HG03439 (cell line): ENCODE data around the gene ELAVL1.

Source experiments
- ATAC-seq: cut with Tn5 transposase; IDR thresholded peaks from one replicate; pipeline ENCODE4 v1.9.1; 2021; ENCODE audit warnings: mild to moderate bottlenecking, moderate library complexity; ENCODE audit not compliant: unreplicated experiment

ELAVL1 gene

DNA sequence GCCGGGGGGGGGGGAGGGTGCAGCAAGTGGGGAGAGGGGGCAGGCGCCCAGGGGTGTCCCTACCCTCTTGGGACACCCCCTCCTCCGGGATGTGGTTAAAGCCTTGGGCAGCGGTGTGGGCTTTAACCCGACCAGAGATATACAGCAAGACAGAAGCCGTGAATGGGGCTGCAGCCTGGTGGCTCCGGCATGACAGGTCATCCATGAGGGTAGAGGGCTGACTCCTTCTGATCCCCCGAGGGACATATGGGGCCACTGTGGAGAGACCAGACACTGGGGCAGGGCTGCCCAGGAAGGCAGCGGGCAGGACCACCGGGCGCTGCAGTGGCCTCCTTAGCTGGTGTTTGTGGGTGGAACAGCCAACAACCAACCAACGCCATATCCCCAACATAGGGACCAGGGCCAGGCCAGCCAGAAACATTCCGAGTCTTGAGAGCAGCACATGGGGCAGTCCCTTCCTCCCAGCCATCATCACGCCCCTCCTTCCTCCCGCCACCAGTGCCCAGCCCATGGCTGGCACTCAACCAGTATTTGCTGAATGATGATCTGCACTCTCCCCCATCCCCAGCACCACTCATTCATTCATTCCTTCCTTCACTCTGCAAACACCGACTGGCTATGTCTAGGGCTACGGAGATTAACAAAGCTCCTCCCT, 18.2 kb downstream of the ELAVL1 start:
- ATAC-seq, result no peak

DNA sequence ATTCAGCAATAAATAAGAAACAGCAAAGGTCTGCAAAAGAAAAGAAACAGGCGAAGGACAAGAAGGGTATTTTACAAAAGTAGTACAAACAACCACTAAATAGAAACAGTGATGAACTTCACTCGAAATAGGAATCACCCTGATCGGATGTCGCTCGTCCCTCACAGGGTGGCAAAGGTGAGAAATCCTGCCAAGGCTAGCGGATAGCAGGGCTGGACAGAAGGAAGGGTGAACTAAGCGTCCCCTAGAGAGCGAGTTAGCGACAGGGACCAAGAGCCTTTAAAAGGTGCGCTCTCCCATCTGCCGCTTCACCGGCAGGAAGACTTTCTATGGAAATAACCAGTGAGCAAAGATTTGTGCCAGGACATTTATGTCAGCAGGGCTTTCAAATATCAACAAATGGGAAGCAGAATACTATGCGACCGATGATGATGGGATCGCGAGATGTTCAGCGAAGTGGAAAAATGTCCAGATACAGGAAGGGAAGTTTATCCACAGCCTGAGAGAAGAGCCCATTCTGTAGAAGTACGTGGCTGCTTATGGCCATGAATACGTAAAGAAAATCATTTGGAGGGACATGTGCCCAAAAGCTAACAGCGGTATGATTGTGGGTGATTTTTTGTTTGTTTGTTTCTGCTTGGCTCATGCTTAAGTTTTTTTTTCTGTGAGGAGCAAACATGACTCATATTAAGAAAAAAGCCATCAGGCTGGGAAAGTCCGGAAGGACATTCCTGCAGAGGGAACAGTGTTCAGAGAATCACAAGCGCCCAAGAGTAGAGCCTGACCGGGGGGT, 18.9 kb downstream of the ELAVL1 start:
- ATAC-seq, result no peak

- no peak for ATAC-seq
Measured at GRCh38 chr19:7985481-7985911, 19.9 kb downstream of the ELAVL1 start.

DNA sequence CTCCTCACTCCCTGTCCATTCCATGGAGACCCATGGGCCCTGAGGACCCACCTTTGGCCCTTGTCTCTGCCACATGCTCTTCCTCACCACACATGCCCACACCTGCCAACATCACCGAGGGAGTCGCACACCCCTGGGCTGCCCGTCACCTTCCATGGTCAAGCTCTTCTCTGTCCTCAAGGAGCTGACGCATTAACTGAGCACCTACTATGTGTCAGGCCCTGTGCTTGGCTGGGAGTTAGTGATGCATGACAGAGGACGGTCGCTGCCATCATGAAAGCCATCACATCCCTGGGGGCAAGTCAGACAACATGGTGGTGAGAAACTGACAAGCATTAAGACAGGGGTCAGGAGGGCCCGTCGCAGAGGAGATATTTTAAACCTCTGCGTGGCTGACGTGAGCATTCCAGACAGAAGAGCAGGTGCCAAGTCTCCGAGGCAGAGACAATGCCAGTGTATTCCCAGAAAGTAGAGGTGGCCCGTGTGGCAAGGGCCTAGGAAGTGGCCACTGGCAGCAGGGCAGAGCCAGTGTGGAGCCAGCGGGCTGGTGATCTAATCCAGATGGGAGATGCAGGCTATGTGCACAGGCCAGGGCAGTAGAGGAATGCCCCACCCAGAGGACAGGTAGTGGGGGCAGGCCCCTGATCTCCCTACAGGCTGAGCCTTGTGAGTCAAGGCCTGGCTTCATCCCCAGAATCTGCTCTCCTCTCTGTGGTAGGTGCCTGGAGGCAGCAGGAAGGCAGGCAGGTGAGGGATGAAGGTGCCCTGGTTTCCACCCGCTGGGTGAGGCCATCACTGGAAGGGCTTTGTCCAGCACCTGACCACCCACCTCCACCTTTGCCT, 21.2 kb downstream of the ELAVL1 start:
- ATAC-seq, result no peak

GRCh38 chr19:7983286-7983950, 22.0 kb downstream of the ELAVL1 start:
- no peak for ATAC-seq

GRCh38 chr19:7982651-7983099, 22.8 kb downstream of the ELAVL1 start:
- no peak for ATAC-seq

DNA sequence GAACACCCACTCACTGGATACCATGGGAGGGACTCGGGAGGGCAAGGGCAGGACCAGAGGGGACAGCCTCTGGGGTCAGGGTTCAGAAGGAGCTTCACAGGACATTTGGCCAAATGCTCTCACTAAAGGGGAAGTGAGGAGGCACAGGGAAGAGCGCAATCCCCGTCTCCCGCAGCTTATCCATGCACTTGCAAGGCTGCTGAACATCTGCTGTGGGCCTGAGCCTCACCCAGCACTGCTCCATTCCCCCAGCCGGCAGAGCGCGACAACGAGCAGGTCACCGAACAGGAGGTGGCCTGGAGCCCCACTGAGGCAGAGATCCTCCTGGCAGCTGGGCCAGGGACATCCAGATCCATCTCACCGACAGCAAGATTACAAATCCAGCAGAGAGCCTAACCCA, 23.3 kb downstream of the ELAVL1 start:
- no peak for ATAC-seq

- no peak for ATAC-seq
Measured at GRCh38 chr19:7981661-7982060, 23.8 kb downstream of the ELAVL1 start.

GRCh38 chr19:7981199-7981598, 24.2 kb downstream of the ELAVL1 start:
- ATAC-seq, result no peak

DNA sequence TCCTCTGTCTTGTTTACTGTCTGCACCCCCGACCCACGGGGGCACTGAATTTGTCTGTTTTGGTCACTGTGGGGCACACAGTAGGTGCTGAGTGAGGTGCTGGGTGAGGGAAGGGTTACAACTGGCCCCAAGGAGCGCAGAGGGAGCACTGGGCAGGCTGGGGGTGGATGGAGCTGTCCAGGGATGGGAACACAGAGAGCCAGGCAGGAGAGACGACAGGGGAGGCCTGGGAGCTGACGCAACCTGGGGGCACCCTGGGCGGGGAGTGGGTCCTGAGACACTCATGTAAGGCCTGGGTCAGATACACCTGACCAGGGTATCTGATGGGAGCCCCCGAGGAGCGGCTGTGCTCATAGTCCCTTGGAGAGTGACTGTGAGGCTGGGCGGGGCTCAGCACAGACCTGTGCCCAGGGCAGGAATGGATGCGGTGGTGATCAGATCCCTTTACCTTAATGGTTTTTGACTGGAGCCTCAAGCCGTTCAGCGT, 24.8 kb downstream of the ELAVL1 start:
- no peak for ATAC-seq

DNA sequence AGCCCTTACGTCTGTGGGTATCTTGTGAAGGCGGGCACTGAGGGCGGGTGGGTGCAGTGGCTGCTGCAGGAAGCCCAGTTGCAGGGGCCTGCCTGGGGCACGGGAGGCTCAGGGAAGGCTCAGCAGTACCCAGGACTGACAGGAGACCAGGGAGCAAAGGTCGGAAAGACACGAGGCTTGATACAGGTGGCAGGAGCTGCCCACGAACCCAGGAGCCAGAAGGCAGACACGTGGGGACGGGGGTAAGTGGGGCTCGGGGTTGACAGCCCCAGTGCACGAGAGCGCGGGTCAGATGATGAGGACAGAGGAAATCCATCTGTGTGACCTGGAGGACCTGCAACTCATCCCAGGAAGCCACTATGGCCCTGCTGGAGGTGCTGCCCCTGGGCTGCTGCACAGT, 25.3 kb downstream of the ELAVL1 start:
- ATAC-seq, result no peak

DNA sequence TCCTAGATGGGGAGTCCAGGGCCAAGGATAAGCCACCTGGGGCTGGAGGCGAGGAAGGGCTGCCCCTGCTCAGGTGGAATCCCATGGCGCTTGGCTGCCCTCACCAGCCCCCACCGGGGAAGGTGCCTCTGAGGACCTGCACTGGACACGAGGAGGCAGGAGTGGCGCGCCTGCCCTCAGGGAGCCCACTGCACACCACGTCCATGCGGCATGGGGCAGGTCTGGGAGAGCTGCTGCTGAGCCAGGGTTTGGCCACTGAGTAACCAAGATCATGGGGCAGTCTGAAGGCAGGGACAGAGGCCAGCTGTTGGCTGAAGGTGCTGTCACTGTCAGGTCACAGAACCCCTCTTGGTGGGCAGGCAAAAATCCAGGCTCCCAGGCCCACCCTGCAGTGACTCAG, 25.9 kb downstream of the ELAVL1 start:
- no peak for ATAC-seq

- ATAC-seq, result no peak
Measured at GRCh38 chr19:7979011-7979410, 26.4 kb downstream of the ELAVL1 start.

GRCh38 chr19:7978179-7978825, 27.1 kb downstream of the ELAVL1 start:
- no peak for ATAC-seq

GRCh38 chr19:7977723-7978040, 27.8 kb downstream of the ELAVL1 start:
- no peak for ATAC-seq

DNA sequence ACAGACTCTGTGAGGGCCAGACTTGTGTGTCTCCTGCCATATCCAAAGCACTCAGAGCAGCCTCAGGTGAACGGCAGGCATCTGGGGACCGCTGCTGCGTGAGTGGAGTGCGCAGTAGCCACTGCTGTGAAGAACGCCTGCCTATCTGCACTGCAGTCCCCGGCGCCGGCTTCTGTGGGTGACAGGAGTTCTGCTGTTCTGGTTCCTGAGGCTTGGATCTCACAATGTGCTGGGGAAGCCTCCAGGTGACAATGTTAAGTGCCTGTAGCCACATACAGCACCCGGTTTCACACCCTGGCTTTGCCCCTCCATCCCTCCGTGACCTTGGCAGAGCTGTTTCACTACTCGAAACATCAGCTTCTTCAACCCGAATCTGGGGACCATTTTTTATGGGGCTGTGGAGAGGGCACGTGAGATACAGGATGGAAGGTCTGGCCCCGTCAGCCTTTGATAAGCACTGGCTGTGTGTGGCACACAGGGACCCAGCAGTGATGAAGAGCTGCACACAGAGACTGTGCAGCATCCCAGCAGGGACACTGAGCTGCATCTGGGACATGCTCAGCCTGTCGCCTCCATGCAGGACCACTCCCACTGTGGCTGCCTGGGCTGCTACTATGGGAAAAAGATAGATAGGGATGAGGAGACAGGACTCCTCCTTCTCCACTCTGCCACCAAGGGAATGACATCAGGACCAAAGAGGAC, 28.3 kb downstream of the ELAVL1 start:
- no peak for ATAC-seq

DNA sequence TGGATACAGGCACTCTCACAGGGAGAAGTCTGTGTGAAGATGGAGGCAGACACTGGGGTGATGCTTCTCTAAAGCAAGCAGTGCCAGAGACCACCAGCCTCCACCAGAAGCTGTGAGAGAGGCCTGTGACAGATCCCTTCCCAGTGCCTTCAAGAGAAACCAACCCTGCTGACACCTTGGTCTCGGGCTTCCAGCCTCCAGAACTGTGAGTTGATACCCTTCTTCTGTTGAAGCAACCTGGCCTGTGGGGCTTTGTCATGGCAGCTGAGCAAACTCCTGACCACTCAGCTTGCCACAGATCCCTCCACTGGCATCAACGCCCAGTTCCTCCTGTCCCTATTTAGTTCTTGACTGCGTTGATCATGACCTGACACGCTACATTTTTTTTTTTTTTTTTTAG, 29.0 kb downstream of the ELAVL1 start:
- ATAC-seq, result no peak

GRCh38 chr19:7975037-7975436, 30.4 kb downstream of the ELAVL1 start:
- ATAC-seq, result no peak

DNA sequence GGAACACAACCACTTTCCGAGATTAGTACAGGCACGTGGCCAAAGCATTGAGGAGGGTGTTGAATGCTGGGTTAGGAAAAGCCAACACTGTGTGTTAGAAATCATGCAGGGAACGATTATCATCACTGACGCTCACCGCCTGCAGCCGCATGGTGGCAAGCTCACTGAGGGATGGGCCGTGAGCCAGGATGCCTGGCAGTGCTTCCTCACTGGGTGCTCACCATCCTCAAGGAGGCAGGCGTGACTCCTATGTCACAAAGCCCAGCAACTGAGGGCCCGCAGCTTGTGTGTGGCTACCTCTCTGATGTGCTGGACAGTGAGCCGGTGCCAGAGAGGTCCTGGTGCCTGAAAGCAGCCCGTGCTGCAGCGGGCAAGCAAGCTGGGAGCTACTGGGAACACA, 31.6 kb downstream of the ELAVL1 start:
- ATAC-seq, result no peak
